22Rv1 (cell line): ENCODE data around the gene PIK3R1.

Experiments
- H3K27ac ChIP-seq: fragments of 450-650 bp; 2 replicates; pipeline ENCODE4 v1.5.1; 2017
- CTCF ChIP-seq: fragments of 450-650 bp; IDR thresholded peaks from 2 replicates; pipeline ENCODE4 v1.5.1; 2017; ENCODE audit warnings: mild to moderate bottlenecking
- ZFX ChIP-seq: fragments of 450-650 bp; IDR thresholded peaks from 2 replicates; pipeline ENCODE4 v1.6.1; 2017; ENCODE audit warnings: antibody characterized with exemption, borderline replicate concordance

PIK3R1 gene

DNA sequence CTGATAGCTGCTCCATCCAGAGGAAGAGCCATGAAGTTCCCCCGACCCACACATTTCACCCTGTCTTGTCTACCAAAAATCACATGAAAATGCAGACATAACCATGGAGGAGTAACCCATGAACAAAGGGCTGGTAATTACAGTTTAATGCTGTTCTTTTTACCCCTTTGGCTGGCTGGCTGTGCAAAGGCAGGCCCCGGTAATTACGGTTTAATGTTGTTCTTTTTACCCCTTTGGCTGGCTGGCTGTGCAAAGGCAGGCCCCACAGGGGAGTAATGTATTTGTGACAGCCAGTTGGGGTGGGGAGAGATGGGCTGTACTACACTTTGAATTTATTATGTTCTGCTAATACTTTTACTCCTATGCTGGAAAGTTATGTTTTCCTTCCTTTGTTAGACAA is 41.7 kb downstream of the PIK3R1 start:
- no peak for TF ChIP-seq ZFX
- H3K27ac ChIP-seq = no peak overlapping the region

GRCh38 chr5:68258531-68258930 is 43.0 kb downstream of the PIK3R1 start:
- no peak overlapping the region for H3K27ac ChIP-seq

GRCh38 chr5:68259700-68260099 is 44.1 kb downstream of the PIK3R1 start:
- H3K27ac ChIP-seq = no peak overlapping the region

More at GRCh38 chr5:68258531-68258930, 43.0 kb downstream of the PIK3R1 start:
- TF ChIP-seq CTCF = no peak

GRCh38 chr5:68260467-68260866 is 44.9 kb downstream of the PIK3R1 start:
- TF ChIP-seq ZFX (no peak), CTCF (no peak)
- H3K27ac ChIP-seq = no peak overlapping the region

More at GRCh38 chr5:68259700-68260099, 44.1 kb downstream of the PIK3R1 start:
- TF ChIP-seq CTCF = no peak

GRCh38 chr5:68261169-68261568 is 45.6 kb downstream of the PIK3R1 start:
- TF ChIP-seq ZFX = no peak
- TF ChIP-seq CTCF = no peak
- H3K27ac ChIP-seq = no peak overlapping the region

DNA sequence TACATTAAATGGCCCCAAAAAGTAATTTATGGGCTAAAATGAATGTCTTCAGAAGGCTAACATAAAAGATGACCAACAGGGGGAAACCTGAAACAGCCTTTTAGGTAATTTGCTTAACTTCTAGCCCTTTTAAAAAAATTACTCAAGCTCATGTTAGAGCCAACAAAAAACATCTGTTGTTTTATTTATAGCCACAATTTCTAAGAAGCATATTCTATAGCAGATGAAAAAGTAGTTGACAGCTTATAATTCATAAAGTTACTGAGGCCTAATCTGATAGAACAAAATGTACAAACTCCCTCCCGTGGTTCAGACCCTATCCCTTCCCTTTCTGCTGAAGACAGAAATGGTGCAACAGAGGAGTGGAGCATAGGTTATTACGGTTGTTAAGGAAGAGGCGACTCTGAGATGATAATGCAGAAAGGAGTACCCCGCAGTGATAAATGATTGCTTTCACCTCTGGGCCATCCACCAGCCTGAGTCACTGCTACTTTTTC is 46.1 kb downstream of the PIK3R1 start:
- H3K27ac ChIP-seq = no peak overlapping the region
- TF ChIP-seq ZFX (no peak), CTCF (no peak; the same call in 1 of the 2 replicates)

GRCh38 chr5:68264024-68264956 is 48.7 kb downstream of the PIK3R1 start:
- TF ChIP-seq CTCF (no peak), ZFX (no peak)
- H3K27ac ChIP-seq = no peak overlapping the region
